ENCODE results near the gene CRB1. TPM values are rescaled to one million over a fixed set of nuclear protein-coding genes. Genes with fewer than 3 reads are reported as not detected.
A peak's percentile ranks its signal among the peaks of the same experiment; 100 is the strongest.

CRB1 gene
- total RNA-seq, 1 donor from 2014 or later: 2.6 TPM

DNA sequence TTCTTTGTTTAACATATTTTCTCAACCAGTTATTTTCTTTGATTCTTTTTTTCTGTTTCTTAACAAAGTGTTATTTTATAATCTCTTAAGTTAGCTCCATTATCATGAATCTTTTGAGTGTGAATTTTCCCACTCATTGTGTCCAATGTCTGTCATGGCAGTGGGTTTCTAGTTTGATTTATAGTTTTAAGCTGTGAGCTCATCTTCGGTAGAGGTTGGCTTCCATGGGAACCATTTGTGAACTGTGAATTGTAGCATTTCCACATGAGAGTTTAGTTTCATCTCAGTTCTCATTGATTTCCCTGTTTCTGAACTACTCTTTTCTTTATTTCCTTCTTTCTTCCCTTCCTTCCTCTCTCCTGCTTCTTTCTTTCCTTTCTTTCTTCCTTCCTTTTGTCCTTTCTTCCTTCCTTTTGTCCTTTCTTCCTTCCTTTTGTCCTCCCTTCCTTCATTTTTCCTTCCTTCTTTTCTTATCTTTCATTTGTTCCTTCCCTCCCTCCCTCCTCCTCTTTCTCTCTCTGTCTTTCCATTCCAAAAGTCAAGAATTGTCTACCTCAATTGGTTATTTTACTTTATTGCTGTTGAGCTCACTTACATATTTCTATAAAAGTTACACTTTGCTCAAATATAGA lies 3.0 kb upstream of the CRB1 start:
- H3K27me3 Mint-ChIP-seq (ENCODE audit: insufficient read depth, low read depth): no peaks in the 10 kb centered on the region
- no peak for DNase-seq (ENCODE audit: low spot score)
- H3K4me1 ChIP-seq: peaks cover 13% of the 10 kb centered on the region
- H3K9ac ChIP-seq: no peak overlapping the region
- H3K27me3 ChIP-seq: no peaks in the 10 kb centered on the region
- H3K4me3 ChIP-seq: no peak overlapping the region
- H3K79me2 ChIP-seq (ENCODE audit: low read depth): no peaks in the 10 kb centered on the region
- H3K27ac ChIP-seq: no peak overlapping the region
- no peak for TF ChIP-seq EZH2 (IDR thresholded peaks at IDR 0.05)
- TF ChIP-seq, protein P1, sequence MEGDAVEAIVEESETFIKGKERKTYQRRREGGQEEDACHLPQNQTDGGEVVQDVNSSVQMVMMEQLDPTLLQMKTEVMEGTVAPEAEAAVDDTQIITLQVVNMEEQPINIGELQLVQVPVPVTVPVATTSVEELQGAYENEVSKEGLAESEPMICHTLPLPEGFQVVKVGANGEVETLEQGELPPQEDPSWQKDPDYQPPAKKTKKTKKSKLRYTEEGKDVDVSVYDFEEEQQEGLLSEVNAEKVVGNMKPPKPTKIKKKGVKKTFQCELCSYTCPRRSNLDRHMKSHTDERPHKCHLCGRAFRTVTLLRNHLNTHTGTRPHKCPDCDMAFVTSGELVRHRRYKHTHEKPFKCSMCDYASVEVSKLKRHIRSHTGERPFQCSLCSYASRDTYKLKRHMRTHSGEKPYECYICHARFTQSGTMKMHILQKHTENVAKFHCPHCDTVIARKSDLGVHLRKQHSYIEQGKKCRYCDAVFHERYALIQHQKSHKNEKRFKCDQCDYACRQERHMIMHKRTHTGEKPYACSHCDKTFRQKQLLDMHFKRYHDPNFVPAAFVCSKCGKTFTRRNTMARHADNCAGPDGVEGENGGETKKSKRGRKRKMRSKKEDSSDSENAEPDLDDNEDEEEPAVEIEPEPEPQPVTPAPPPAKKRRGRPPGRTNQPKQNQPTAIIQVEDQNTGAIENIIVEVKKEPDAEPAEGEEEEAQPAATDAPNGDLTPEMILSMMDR (IDR thresholded peaks at IDR 0.05): no peak
- TF ChIP-seq EZH2phosphoT487 (IDR thresholded peaks at IDR 0.05): no peak
- H3K9me3 ChIP-seq (ENCODE audit: low read depth): no peaks in the 10 kb centered on the region
- H3K4me1 Mint-ChIP-seq: peaks cover 19% of the 10 kb centered on the region
- no peak overlapping the region for H2AFZ ChIP-seq (replicated peaks)
- no peak overlapping the region for H3K27ac Mint-ChIP-seq
- no peaks in the 10 kb centered on the region for H3F3A ChIP-seq (ENCODE audit: low read depth)
- no peak overlapping the region for H3K4me3 Mint-ChIP-seq
- H4K20me1 ChIP-seq (ENCODE audit: low read depth): no peaks in the 10 kb centered on the region
- no peaks in the 10 kb centered on the region for H3K9me3 Mint-ChIP-seq
- H3K36me3 ChIP-seq: no peaks in the 10 kb centered on the region
- H3K36me3 Mint-ChIP-seq: no peaks in the 10 kb centered on the region
- no peak overlapping the region for H3K4me2 ChIP-seq

DNA sequence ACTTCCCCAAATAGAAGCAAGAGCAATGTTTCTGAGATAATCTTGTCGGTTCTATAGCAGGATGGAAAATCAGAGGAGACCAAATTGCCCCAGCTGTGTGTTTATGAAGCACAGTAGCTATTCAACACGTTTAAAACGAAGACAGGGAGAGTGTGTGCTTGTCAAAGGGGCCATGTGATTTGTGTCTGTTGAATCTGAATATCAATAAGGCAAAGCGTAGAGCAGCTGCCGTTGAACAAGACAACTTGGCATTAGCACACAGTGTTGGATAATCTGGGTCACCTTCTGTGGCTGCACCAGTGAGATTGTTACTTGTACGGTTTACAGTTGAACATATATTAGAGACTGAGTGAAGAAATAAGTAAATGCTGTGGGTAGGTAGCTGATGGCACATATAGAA lies 1.0 kb downstream of the CRB1 start:
- H3K9me3 Mint-ChIP-seq: no peaks in the 10 kb centered on the region
- H3K79me2 ChIP-seq (ENCODE audit: low read depth): no peaks in the 10 kb centered on the region
- H3F3A ChIP-seq (ENCODE audit: low read depth): no peaks in the 10 kb centered on the region
- H3K4me1 Mint-ChIP-seq: peaks cover 19% of the 10 kb centered on the region
- H3K36me3 ChIP-seq: no peaks in the 10 kb centered on the region
- H4K20me1 ChIP-seq (ENCODE audit: low read depth): no peaks in the 10 kb centered on the region
- peak overlapping the region; percentile 71 for H3K4me3 Mint-ChIP-seq
- peak; percentile 11 for DNase-seq (ENCODE audit: low spot score)
- TF ChIP-seq EZH2phosphoT487 (IDR thresholded peaks at IDR 0.05) (no peak), EZH2 (IDR thresholded peaks at IDR 0.05) (no peak)
- TF ChIP-seq, protein P1 (IDR thresholded peaks at IDR 0.05): no peak
- no peaks in the 10 kb centered on the region for H3K9me3 ChIP-seq (ENCODE audit: low read depth)
- peaks cover 13% of the 10 kb centered on the region for H3K4me1 ChIP-seq
- peak overlapping the region; percentile 19 for H3K4me3 ChIP-seq
- H3K36me3 Mint-ChIP-seq: no peaks in the 10 kb centered on the region
- no peak overlapping the region for H3K9ac ChIP-seq
- H3K27me3 ChIP-seq: no peaks in the 10 kb centered on the region
- H3K27ac ChIP-seq: no peak overlapping the region
- no peaks in the 10 kb centered on the region for H3K27me3 Mint-ChIP-seq (ENCODE audit: insufficient read depth, low read depth)
- peak overlapping the region; percentile 34 for H3K27ac Mint-ChIP-seq
- H2AFZ ChIP-seq (replicated peaks): peak overlapping the region; percentile 82
- H3K4me2 ChIP-seq: peak overlapping the region; percentile 45

DNA sequence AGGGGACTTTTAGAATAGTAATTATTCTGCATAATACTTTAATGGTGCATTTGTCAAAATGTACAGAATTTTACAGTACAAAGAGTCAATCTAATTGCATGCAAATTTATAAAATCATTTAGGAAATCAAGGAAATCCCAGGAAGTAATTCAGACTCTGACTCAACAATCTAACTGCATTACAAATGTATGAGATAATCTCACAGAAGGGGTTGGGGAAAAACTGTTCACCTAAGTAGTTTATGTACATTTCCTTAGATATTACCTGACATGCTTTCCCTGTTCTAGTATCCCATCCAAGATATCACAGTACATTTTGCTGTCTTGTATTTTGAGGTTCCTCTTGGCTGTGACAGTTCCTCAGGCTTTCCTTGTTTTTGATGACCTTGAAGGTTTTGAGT lies 4.7 kb downstream of the CRB1 start:
- H3K4me1 ChIP-seq: peaks cover 13% of the 10 kb centered on the region
- no peaks in the 10 kb centered on the region for H3K36me3 ChIP-seq
- Mint-ChIP-seq H3K4me3 (no peak overlapping the region), H3K36me3 (no peaks in the 10 kb centered on the region), H3K9me3 (no peaks in the 10 kb centered on the region), H3K27ac (no peak overlapping the region), H3K4me1 (peaks cover 17% of the 10 kb centered on the region), H3K27me3 (ENCODE audit: insufficient read depth, low read depth) (no peaks in the 10 kb centered on the region)
- H3K9me3 ChIP-seq (ENCODE audit: low read depth): no peaks in the 10 kb centered on the region
- H3K9ac ChIP-seq: no peak overlapping the region
- H3K4me3 ChIP-seq: no peak overlapping the region
- H3K27me3 ChIP-seq: no peaks in the 10 kb centered on the region
- H2AFZ ChIP-seq (replicated peaks): no peak overlapping the region
- no peaks in the 10 kb centered on the region for H4K20me1 ChIP-seq (ENCODE audit: low read depth)
- TF ChIP-seq, protein P1 (IDR thresholded peaks at IDR 0.05): no peak
- no peak for TF ChIP-seq EZH2phosphoT487 (IDR thresholded peaks at IDR 0.05)
- no peak for TF ChIP-seq EZH2 (IDR thresholded peaks at IDR 0.05)
- H3K79me2 ChIP-seq (ENCODE audit: low read depth): no peaks in the 10 kb centered on the region
- H3K27ac ChIP-seq: no peak overlapping the region
- no peak for DNase-seq (ENCODE audit: low spot score)
- H3F3A ChIP-seq (ENCODE audit: low read depth): no peaks in the 10 kb centered on the region
- H3K4me2 ChIP-seq: no peak overlapping the region

All from neural progenitor cell (in vitro differentiated cells).